ENCODE results near the gene GRAMD1B.

The GRAMD1B gene

DNA sequence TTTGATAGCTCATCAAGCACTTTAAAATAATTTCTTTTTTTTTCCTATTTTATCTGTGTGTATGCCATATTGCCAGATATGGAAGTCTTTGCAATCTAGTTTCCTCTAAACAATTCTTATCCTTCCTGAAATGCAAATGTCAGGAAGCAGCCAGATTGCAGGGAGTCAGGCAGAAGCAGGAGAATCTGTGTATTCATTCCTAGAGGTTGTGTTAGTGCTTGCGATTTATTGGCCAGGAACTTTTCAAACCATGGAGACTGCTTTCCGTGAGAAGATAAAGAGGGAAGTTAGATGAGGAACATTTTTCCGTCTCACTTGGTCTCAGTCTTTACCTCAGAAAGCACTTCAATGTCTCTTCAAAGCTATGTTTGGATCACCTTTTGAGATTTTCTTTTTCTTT, 91.9 kb downstream of the GRAMD1B start:
- Histone ChIP-seq H3K27ac (no peak overlapping the region), H3K36me3 (no peaks in the 10 kb centered on the region), H3K9me3 (no peaks in the 10 kb centered on the region), H3K27me3 (no peaks in the 10 kb centered on the region), H3K4me3 (ENCODE audit: low read depth in 1 of 2, low read length in 1 of 2) (no peak overlapping the region), H3K4me1 (ENCODE audit: control insufficient read depth in 1 of 2, insufficient read depth in 1 of 2, low read depth in 1 of 2, low read length in 1 of 2) (no peaks in the 10 kb centered on the region)
- TF ChIP-seq CTCF (IDR thresholded peaks at IDR 0.05), result no peak

GRCh38 chr11:123523539-123523938, 93.5 kb downstream of the GRAMD1B start:
- TF ChIP-seq CTCF (IDR thresholded peaks at IDR 0.05), result no peak
- Histone ChIP-seq H3K27ac (no peak overlapping the region), H3K4me3 (ENCODE audit: low read depth in 1 of 2, low read length in 1 of 2) (no peak overlapping the region), H3K9me3 (no peaks in the 10 kb centered on the region), H3K27me3 (no peaks in the 10 kb centered on the region), H3K4me1 (ENCODE audit: control insufficient read depth in 1 of 2, insufficient read depth in 1 of 2, low read depth in 1 of 2, low read length in 1 of 2) (no peaks in the 10 kb centered on the region), H3K36me3 (no peaks in the 10 kb centered on the region)

DNA sequence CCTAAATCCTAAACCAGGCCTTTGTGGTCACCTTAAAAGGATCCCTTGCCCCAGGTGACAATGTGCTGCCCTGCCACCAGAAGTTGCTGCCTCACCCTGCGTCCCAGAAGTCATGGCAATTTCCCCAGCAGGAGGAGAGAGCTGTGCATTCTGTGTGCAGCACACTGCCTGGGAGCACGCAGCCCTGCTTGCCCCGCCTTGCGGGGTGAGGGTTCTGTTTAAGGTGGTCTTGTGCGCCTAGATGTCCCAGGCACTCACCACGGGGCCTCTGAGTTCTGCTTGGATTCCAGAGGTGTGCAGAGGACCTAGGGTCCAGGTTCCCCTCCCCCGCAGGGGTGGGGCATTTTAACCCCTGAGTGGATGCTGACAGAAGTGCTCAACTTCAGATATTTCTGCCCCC, 95.0 kb downstream of the GRAMD1B start:
- Histone ChIP-seq H3K4me1 (ENCODE audit: control insufficient read depth in 1 of 2, insufficient read depth in 1 of 2, low read depth in 1 of 2, low read length in 1 of 2) (no peaks in the 10 kb centered on the region), H3K4me3 (ENCODE audit: low read depth in 1 of 2, low read length in 1 of 2) (no peak overlapping the region), H3K36me3 (peaks cover 7% of the 10 kb centered on the region), H3K27ac (no peak overlapping the region), H3K27me3 (no peaks in the 10 kb centered on the region), H3K9me3 (no peaks in the 10 kb centered on the region)
- TF ChIP-seq CTCF (IDR thresholded peaks at IDR 0.05), result no peak

- TF ChIP-seq CTCF (IDR thresholded peaks at IDR 0.05), result no peak
- Histone ChIP-seq H3K27ac (no peak overlapping the region), H3K4me3 (ENCODE audit: low read depth in 1 of 2, low read length in 1 of 2) (no peak overlapping the region), H3K36me3 (peaks cover 7% of the 10 kb centered on the region), H3K4me1 (ENCODE audit: control insufficient read depth in 1 of 2, insufficient read depth in 1 of 2, low read depth in 1 of 2, low read length in 1 of 2) (no peaks in the 10 kb centered on the region), H3K9me3 (no peaks in the 10 kb centered on the region), H3K27me3 (no peaks in the 10 kb centered on the region)
These were observed 95.4 kb downstream of the GRAMD1B start for GRCh38 chr11:123525511-123525918.

DNA sequence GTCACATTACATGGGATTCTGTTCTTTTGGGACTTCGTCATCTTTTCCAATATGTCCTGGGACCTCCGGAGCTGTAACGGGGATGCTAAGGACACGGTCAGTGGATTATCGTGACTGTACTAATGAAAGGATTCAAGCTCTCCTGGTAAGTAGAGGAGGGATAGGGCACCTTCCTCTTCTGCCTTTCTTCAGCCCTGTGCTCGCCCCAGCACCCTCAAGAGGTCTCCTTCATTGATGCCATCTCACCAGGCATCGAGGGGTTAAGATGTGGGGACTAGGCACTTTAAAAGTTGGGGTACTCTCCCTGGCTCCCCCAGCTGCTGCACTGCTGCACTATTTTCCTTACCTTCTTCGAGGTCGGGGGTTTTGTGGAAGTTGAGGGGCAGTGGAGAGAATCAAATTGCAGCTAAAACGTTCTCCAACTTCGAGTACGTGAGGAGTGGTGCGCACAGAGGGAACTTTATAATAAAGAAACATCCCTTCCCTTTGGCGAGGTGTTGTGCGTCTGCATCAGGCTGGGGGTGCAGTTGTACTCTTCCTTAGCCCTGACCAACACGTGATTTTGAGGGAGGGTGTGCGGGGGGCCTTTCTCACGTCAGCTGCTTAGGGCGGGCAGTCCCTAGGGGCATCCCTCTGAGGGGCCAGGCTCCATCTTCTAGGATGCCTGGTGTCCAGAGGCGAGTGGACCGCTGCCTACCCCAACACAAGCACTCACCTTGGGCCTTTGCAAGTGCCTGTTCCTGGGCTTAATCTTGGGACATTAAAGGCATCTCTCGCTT, 96.1 kb downstream of the GRAMD1B start:
- Histone ChIP-seq H3K36me3 (peaks cover 7% of the 10 kb centered on the region), H3K27ac (no peak overlapping the region), H3K4me1 (ENCODE audit: control insufficient read depth in 1 of 2, insufficient read depth in 1 of 2, low read depth in 1 of 2, low read length in 1 of 2) (no peaks in the 10 kb centered on the region), H3K9me3 (no peaks in the 10 kb centered on the region), H3K4me3 (ENCODE audit: low read depth in 1 of 2, low read length in 1 of 2) (no peak overlapping the region), H3K27me3 (no peaks in the 10 kb centered on the region)
- TF ChIP-seq CTCF (IDR thresholded peaks at IDR 0.05), result no peak

Measured in neutrophil (primary cell).